Transverse colon (tissue), 4 donors: ENCODE measurements around the gene CCDC43. TPM values are rescaled to one million over a fixed set of nuclear protein-coding genes. Genes with fewer than 3 reads are reported as not detected.

ENCODE experiments used
- DNase-seq: peaks from one replicate; pipeline ENCODE4 v3.0.0-alpha.2; 2019
- H3K27ac ChIP-seq, 4 donors: fragments of 200-600 bp; sonication (generic); 2 replicates each; pipeline ENCODE4 v1.5.1; 2016 to 2018; ENCODE audit warnings: inconsistent platforms in 4 of 4
- H3K27me3 ChIP-seq: fragments of 200-600 bp; sonication (generic); 2 replicates; pipeline ENCODE4 v1.5.1; 2017; ENCODE audit warnings: inconsistent platforms
- H3K36me3 ChIP-seq, 4 donors: fragments of 200-600 bp; sonication (generic); 2 replicates each; pipeline ENCODE4 v1.5.1; 2017 to 2019; ENCODE audit warnings: inconsistent platforms in 4 of 4
- H3K4me1 ChIP-seq, 4 donors: fragments of 200-600 bp; sonication (generic); 2 replicates each; pipeline ENCODE4 v1.5.1; 2017 to 2020; ENCODE audit warnings: inconsistent platforms in 4 of 4
- H3K4me3 ChIP-seq, 4 donors: fragments of 200-600 bp; sonication (generic); 1 replicate in 1 of 4; 2 replicates in 3 of 4; pipeline versions ENCODE4 v1.5.1 to v1.6.1; 2017 to 2019; ENCODE audit warnings: inconsistent platforms in 4 of 4
- H3K9me3 ChIP-seq, 2 donors: fragments of 200-600 bp; sonication (generic); 2 replicates each; pipeline ENCODE4 v1.5.1; 2017 to 2019; ENCODE audit warnings: inconsistent platforms in 2 of 2
- EP300 ChIP-seq: sonication (generic); formaldehyde crosslinking; IDR thresholded peaks from one replicate; pipeline ENCODE4 v1.6.1; 2017; ENCODE audit warnings: antibody characterized with exemption, low read depth
- POLR2A ChIP-seq: fragments of 450-650 bp; IDR thresholded peaks from one replicate; pipeline ENCODE4 v1.6.1; 2016; ENCODE audit warnings: antibody characterized with exemption, mild to moderate bottlenecking, moderate library complexity
- POLR2AphosphoS5 ChIP-seq, 3 donors: sonication (generic); formaldehyde crosslinking; IDR thresholded peaks; one replicate each; pipeline ENCODE4 v1.6.1; 2016; ENCODE audit warnings: antibody characterized with exemption in 3 of 3
- WGBS, 2 donors: methylation state at CpG; one replicate each; pipeline ENCODE4 v1.1.5; 2018; ENCODE audit warnings: low coverage in 1 of 2; 5-methylcytosine and 5-hydroxymethylcytosine counted together
- in situ Hi-C, 4 donors: fragments of 200-750 bp; cut with MboI; loops; one replicate each; pipeline versions ENCODE4 v1.15.0 to v1.15.1; 2017; ENCODE audit warnings: low sequenced_read_pairs in 3 of 4, low pct_ligation_motif_present in 1 of 4, low pct_unique_long_range_greater_than_20kb in 1 of 4
- intact Hi-C: fragments of 100-400 bp; cut with DNase I; formaldehyde crosslinking; loops from one replicate; pipeline ENCODE4 v1.15.1; 2023; ENCODE audit warnings: low total_unique reads
- total RNA-seq, 4 donors: library from RNA; depleted of rRNA; stranded (reverse); fragments of >200 nt; gene quantifications; one replicate each; pipeline ENCODE4 v1.1.0, GENCODE V29; 2016
- TF ChIP-seq, protein P1 (sequence below), 5 experiments: fragments of 200-600 bp in 3 of 5; fragments of 450-650 bp in 2 of 5; sonication (generic) in 3 of 5; IDR thresholded peaks; 1 replicate in 2 of 5; 2 replicates in 3 of 5; pipeline ENCODE4 v1.5.1; 2016 to 2017; ENCODE audit warnings: antibody characterized with exemption in 5 of 5, inconsistent platforms in 3 of 5, mild to moderate bottlenecking in 2 of 5, moderate library complexity in 1 of 5

CCDC43 gene
- total RNA-seq, 4 donors from 2014 or later, result 2.0 to 16.1 (median 13.8) TPM

- no peak for DNase-seq
- Histone ChIP-seq H3K4me3 (no peak overlapping the region), H3K36me3 (no peaks in the 10 kb centered on the region), H3K27ac (no peak overlapping the region), H3K4me1 (peaks cover 0 to 6% (median 2%) of the 10 kb centered on the region in 4 donors), H3K9me3 (no peaks in the 10 kb centered on the region), H3K27me3 (peaks cover 77% of the 10 kb centered on the region)
- in situ Hi-C loops, result no loop called here
- intact Hi-C loops, result no loop called here
- TF ChIP-seq POLR2AphosphoS5 (IDR thresholded peaks at IDR 0.05) (no peak), POLR2A (no peak), EP300 (no peak)
- TF ChIP-seq, protein P1, sequence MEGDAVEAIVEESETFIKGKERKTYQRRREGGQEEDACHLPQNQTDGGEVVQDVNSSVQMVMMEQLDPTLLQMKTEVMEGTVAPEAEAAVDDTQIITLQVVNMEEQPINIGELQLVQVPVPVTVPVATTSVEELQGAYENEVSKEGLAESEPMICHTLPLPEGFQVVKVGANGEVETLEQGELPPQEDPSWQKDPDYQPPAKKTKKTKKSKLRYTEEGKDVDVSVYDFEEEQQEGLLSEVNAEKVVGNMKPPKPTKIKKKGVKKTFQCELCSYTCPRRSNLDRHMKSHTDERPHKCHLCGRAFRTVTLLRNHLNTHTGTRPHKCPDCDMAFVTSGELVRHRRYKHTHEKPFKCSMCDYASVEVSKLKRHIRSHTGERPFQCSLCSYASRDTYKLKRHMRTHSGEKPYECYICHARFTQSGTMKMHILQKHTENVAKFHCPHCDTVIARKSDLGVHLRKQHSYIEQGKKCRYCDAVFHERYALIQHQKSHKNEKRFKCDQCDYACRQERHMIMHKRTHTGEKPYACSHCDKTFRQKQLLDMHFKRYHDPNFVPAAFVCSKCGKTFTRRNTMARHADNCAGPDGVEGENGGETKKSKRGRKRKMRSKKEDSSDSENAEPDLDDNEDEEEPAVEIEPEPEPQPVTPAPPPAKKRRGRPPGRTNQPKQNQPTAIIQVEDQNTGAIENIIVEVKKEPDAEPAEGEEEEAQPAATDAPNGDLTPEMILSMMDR (IDR thresholded peaks at IDR 0.05), result no peak
- 91 to 95% methylated on average over 3 of the region's 3 CpGs for WGBS, 2 donors
These were observed 36.2 kb downstream of the CCDC43 start for GRCh38 chr17:44653384-44653783.

- H3K9me3 ChIP-seq, result no peaks in the 10 kb centered on the region
- H3K27me3 ChIP-seq, result peaks cover 71% of the 10 kb centered on the region
- in situ Hi-C loops (no loop called here), intact Hi-C loops (no loop called here)
- H3K36me3 ChIP-seq, result no peaks in the 10 kb centered on the region
- WGBS, 2 donors, result 74 to 86% methylated on average over 8 of the region's 8 CpGs
- no peak overlapping the region for H3K27ac ChIP-seq
- H3K4me3 ChIP-seq, result no peak overlapping the region
- TF ChIP-seq, protein P1 (IDR thresholded peaks at IDR 0.05), result no peak
- TF ChIP-seq EP300 (no peak), POLR2A (no peak)
- DNase-seq, result no peak
- H3K4me1 ChIP-seq, result peaks cover 0 to 6% (median 2%) of the 10 kb centered on the region in 4 donors
These were observed 36.8 kb downstream of the CCDC43 start for GRCh38 chr17:44652727-44653126.

DNA sequence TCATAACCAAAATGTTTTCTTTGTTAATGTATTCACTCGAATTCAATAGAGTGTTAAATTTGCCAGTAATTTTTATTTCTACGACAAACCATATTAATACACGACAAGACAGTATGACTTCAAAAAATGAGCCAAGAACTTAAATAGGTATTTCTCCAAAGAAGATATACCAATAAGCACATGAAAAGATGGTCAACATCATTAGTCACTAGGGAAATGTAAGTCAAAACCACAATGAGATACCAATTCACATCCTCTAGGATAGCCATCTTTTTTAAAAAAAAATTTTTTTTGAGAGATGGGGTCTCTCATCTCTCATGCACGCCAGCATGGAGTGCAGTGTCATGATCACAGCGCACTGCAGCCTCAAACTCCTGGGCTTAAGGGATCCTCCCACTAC, 38.3 kb downstream of the CCDC43 start:
- Histone ChIP-seq H3K36me3 (no peaks in the 10 kb centered on the region), H3K4me1 (peaks cover 0 to 3% (median 1%) of the 10 kb centered on the region in 4 donors), H3K27me3 (peaks cover 56% of the 10 kb centered on the region), H3K27ac (no peak overlapping the region), H3K4me3 (no peak overlapping the region), H3K9me3 (no peaks in the 10 kb centered on the region)
- TF ChIP-seq EP300 (no peak), POLR2A (no peak), POLR2AphosphoS5 (IDR thresholded peaks at IDR 0.05) (no peak)
- TF ChIP-seq, protein P1 (IDR thresholded peaks at IDR 0.05), result no peak
- in situ Hi-C loops, result no loop called here
- no peak for DNase-seq
- intact Hi-C loops, result no loop called here
- WGBS, 2 donors, result 77 to 80% methylated on average over 4 to 5 of the region's 5 CpGs

DNA sequence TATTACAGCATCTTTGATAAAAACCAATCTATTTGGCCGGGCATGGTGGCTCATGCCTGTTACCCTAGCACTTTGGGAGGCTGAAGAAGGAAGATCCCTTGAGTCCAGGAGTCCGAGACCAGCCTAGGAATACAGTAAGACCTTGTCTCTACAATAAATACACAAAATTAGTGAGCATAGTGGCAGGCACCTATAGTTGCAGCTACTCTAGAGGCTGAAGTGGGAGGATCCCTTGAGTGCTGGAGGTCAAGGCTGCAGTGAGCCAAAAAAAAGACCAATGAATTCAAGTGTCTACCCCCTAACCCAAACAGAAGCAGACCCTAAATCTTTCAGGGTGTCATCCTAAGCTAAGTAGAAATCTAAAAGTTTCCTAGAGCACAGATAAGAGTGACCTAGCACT, 40.6 kb downstream of the CCDC43 start:
- TF ChIP-seq, protein P1 (IDR thresholded peaks at IDR 0.05), result no peak
- TF ChIP-seq POLR2A, result no peak
- no peak for TF ChIP-seq POLR2AphosphoS5 (IDR thresholded peaks at IDR 0.05)
- TF ChIP-seq EP300, result no peak
- WGBS, 2 donors, result 40 to 64% methylated on average over 1 to 2 of the region's 2 CpGs
- Histone ChIP-seq H3K9me3 (no peaks in the 10 kb centered on the region), H3K27me3 (peaks cover 50% of the 10 kb centered on the region), H3K4me3 (no peak overlapping the region), H3K4me1 (no peaks in the 10 kb centered on the region), H3K36me3 (no peaks in the 10 kb centered on the region), H3K27ac (no peak overlapping the region)
- DNase-seq, result no peak
- in situ Hi-C loops (loop anchor here (10.0 to 25.0 kb wide), 2 partner anchors 112 to 114 kb away; no protein-coding TSS in a partner anchor), intact Hi-C loops (no loop called here)
